Choroid plexus epithelial cell (primary cell): ENCODE results near the gene PDGFD.

Source experiments
- DNase-seq: peaks from one replicate; pipeline ENCODE4 v3.0.0-alpha.2; 2010; ENCODE audit warnings: low read depth
- H3K4me3 ChIP-seq: 2 replicates; pipeline ENCODE4 v1.5.1; 2011; ENCODE audit warnings: low read depth, mild to moderate bottlenecking, control low read depth, low read length, moderate library complexity
- TF ChIP-seq, protein P1 (sequence below): conservative IDR thresholded peaks from 2 replicates; pipeline ENCODE4 v1.5.1; 2011; ENCODE audit warnings: low read depth, mild to moderate bottlenecking, control low read depth, inconsistent platforms, low read length, moderate library complexity

Gene PDGFD

DNA sequence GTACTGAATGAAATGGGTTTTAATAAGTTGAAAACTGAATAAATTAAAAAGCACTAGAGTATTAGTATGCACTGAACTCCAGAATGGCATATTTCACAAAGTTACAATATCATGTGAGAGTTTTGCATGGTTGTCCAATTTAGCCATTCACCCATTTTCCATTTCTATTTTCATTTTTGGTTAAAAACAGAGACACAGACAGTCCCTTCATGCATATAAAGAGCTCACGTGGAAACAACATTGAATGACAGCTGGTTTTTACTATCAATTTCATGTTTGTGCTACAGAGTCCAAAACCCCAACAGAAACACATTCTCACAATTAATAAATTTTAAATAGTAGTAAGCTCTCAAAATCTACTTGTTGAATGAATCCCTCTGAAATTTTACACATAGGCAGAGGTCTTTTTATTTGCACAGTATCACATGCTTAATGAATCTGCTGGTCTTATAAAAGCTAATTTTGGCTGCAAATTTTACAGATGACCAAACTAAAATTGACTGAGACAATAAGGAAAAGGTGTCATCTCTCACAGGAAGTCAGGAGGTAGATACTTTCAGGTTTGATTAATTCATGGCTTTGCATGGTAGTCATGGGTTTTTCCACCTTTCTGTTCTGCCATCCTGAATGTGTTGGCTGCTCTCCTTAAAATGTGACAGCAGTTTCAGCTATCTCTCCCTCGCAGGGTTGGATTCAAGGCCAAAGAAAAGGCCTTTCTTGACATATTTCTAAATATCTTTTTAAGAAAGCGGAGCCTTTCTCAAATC is 148.1 kb downstream of the PDGFD start:
- TF ChIP-seq, protein P1, sequence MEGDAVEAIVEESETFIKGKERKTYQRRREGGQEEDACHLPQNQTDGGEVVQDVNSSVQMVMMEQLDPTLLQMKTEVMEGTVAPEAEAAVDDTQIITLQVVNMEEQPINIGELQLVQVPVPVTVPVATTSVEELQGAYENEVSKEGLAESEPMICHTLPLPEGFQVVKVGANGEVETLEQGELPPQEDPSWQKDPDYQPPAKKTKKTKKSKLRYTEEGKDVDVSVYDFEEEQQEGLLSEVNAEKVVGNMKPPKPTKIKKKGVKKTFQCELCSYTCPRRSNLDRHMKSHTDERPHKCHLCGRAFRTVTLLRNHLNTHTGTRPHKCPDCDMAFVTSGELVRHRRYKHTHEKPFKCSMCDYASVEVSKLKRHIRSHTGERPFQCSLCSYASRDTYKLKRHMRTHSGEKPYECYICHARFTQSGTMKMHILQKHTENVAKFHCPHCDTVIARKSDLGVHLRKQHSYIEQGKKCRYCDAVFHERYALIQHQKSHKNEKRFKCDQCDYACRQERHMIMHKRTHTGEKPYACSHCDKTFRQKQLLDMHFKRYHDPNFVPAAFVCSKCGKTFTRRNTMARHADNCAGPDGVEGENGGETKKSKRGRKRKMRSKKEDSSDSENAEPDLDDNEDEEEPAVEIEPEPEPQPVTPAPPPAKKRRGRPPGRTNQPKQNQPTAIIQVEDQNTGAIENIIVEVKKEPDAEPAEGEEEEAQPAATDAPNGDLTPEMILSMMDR: no peak
- H3K4me3 ChIP-seq: no peak overlapping the region
- no peak for DNase-seq

DNA sequence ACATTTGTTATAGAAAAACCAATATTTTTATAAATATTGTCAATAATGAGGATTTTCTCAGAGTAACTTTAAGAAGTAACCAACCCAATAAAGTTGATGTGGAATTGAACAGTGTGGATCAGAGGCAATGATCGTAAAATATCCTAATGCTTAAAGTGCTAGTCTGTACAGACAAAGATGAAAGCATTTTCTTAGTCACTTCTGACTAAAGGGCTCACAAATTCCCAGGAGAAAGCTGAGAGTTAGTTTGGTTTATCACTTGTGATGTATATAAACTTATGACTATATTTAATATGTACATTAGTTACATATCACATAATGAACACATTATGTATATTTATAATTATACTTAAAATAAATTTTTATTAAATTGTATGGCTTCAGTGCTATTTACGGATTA is 152.9 kb downstream of the PDGFD start:
- no peak for DNase-seq
- H3K4me3 ChIP-seq: no peak overlapping the region
- TF ChIP-seq, protein P1: no peak

DNA sequence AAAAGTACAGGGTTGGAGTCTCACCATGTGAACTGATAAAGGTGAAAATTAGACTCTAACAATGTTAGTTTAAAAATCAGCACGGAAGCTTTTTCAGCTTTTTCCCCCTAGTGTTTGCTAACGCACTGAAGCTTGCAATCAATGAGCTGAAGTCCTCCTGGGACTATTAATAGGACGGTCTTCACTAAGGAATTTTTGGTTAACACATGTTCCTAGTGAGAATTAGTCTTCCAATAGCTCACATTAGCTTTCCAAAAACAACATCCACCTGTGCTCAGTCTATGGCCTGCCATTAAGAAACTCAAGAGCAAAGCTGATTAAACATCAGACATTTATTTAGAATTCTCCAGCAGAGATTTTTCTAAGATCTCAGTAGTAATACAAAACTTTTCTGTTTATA is 154.2 kb downstream of the PDGFD start:
- no peak overlapping the region for H3K4me3 ChIP-seq
- TF ChIP-seq, protein P1: peak; percentile 26
- DNase-seq: no peak

DNA sequence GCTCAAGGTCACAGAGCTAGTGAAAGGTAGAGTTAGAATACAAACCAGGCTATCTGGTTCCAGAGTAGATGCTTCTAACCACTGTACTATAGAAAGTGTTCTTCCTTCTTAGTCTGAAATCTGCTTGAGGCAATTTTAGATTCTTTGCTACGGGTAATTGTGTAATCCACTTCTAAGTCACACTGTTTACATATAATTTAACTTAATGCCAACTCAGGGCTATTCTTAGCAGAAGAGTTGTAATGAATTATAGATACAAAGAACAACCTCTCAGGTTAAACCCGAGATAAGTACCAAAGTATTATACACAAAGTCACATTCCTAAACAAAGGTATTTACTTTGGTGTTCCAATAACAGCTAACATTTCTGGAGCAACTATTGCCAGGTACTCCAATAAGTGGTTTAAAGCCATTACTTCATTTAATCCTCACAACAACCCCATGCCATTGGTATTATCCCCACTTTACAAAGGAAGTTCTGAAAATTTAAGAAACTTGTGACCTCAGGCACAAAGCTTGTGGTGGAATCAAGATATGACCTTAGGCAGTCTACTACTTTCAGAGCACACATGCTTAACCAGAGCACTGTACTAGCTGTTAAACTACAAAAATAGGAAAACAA is 158.6 kb downstream of the PDGFD start:
- H3K4me3 ChIP-seq: no peak overlapping the region
- TF ChIP-seq, protein P1: no peak
- DNase-seq: peak; percentile 62

DNA sequence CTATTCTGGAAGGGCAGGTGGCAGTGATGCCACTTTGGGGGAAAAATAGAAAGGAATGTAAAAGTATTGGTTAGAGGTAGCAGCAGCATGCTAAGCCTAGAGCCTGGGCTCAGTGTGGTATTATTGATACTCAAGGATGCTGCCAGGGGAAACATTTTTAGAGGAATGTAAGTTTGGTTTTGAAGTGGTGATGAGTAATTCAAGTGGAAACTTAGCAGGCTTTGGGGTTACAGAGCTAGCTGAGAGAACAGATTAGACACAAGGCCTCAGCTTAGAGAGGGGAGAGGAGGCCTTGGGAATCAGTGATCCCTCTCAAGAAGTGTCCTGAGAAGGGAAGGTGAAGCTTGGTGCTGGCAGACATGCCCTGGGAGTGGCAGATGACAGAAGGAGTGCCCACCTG is 160.5 kb downstream of the PDGFD start:
- no peak overlapping the region for H3K4me3 ChIP-seq
- DNase-seq: peak; percentile 75
- TF ChIP-seq, protein P1: no peak

DNA sequence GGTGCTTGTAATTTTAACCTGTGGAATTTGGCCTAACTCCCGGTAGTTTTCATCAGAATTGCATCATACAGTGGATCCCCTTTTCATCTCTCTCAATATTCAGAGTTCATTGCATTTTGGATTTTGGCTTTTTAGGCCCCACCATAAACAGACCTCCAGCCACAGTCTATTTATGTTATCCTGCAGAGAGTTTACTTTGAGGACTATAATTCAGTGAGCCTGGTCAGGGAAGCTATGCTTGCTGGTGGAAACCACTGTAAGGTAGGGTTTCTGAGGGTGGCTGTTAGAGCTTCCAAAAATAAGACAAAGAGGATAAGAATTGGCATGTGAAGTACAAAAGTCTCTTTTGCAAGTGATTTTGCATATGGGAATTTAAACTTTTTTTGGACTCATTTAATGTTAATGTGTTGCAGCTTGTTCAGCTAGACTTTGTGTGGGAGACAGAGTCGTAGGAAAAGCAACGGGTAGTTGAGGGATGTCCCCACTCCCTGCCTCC is 162.3 kb downstream of the PDGFD start:
- TF ChIP-seq, protein P1: no peak
- H3K4me3 ChIP-seq: no peak overlapping the region
- peak; percentile 76 for DNase-seq

DNA sequence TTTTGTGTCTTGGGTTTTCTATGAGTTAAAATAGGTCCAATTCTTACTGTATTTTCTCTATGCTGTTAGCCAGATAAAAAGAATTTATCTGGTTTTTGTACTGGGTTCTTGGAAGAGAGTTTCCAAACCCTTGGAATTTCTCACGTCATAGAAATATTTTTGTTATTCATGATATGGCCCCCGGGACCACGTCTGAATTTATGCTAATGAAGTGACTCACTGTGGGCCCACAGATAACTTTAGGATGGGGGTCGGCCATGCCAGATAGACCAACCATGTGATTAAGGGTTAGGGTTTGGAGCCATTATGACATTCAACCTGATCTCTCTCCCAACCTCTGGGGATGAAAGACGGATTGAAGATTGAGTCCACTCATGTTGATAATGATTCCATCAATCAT is 163.1 kb downstream of the PDGFD start:
- peak; percentile 71 for DNase-seq
- H3K4me3 ChIP-seq: no peak overlapping the region
- TF ChIP-seq, protein P1: no peak
